ENCODE measurements around the gene CPHXL.

Gene CPHXL

DNA sequence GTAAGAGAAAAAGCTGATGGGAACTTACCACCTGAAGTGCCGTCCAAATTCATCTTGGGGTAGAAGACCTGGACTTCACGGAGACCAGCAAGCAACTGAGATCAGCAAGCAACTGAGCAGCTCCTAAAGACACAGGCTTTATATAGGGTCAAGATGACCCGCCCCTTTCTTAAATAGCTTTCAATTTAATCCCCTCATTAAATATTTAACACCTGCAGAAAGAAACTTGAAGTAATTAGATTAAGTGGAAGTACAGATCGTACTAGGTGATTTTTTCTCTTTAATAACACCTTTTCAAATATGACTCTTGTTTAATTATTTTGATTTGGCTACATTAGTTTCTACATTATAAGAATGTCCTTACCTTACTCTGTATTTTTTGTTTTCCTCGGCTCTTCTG is at the start of gene CPHXL:
Gene CPHXL (minus strand): TSS at position 101 of the 400 bp plus-strand sequence. CDS start 48 bp downstream, at position 53.
- no peak for TF ChIP-seq CTCF (IDR thresholded peaks at IDR 0.05; ENCODE audit: low read depth, low read length, missing control alignments)
- no peak for DNase-seq (ENCODE audit: low read depth)
- no peak within 1 kb of the TSS for H3K4me3 ChIP-seq (ENCODE audit: low read depth, low read length)

GRCh38 chr16:75774197-75774596 is 47.9 kb upstream of the CPHXL start:
- H3K4me3 ChIP-seq (ENCODE audit: low read depth, low read length), result no peak overlapping the region
- DNase-seq (ENCODE audit: low read depth), result no peak
- no peak for TF ChIP-seq CTCF (IDR thresholded peaks at IDR 0.05; ENCODE audit: low read depth, low read length, missing control alignments)

- H3K4me3 ChIP-seq (ENCODE audit: low read depth, low read length), result no peak overlapping the region
- TF ChIP-seq CTCF (IDR thresholded peaks at IDR 0.05; ENCODE audit: low read depth, low read length, missing control alignments), result no peak
- DNase-seq (ENCODE audit: low read depth), result no peak
These were observed 43.8 kb upstream of the CPHXL start for GRCh38 chr16:75770051-75770450.

DNA sequence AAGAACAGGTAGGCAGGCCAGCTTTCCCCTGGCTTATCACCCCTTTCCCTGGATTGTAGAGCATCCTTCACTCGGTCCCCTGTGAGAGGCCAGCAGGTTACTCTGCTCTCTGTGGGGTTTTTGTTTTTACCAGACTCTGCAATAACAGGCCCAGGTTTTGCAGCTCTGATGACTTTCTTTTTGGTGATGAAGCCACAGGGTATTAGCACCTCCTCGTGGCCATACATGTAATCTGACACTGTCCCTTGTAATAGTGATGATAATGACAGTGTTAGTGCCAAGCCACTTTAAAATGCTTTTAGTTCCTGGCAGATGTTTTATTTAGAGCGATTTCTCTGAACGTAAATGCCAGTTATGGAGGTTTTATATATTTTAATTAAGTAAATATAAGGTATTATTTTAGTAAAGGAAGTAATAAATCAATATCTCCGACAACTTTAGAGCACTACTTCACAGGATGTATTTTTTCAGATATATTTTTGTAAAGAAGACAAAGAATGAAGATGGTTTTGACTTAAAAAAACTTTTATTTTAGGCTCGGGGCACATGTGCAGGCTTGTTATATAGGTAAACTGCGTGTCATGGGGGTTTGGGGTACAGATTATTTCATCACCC is 38.0 kb upstream of the CPHXL start:
- DNase-seq (ENCODE audit: low read depth), result peak; percentile 72
- H3K4me3 ChIP-seq (ENCODE audit: low read depth, low read length), result no peak overlapping the region
- TF ChIP-seq CTCF (IDR thresholded peaks at IDR 0.05; ENCODE audit: low read depth, low read length, missing control alignments), result peak; percentile 88

DNA sequence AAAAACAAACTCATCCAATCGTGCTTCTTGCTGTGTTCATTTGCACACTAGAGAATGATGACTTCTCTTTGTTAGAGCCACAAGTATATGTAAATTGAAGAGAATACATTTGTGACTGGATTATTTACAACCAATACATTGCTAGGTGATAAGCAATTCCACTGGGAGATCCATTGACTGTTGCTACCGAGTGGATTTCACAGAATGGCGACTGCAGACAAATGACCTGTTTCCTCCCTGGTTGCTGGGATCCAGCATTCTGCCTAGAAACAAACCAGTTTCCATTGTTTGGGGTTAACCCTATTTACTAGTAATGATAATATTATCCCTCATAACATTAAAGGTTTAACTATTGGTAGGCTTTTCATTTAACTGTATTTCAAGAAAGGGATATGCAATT is 36.9 kb upstream of the CPHXL start:
- no peak for TF ChIP-seq CTCF (IDR thresholded peaks at IDR 0.05; ENCODE audit: low read depth, low read length, missing control alignments)
- DNase-seq (ENCODE audit: low read depth), result no peak
- no peak overlapping the region; the same call in 1 of the 2 replicates for H3K4me3 ChIP-seq (ENCODE audit: low read depth, low read length)

GRCh38 chr16:75762746-75763145 is 36.5 kb upstream of the CPHXL start:
- peak overlapping the region; percentile 38; the same call in 1 of the 2 replicates for H3K4me3 ChIP-seq (ENCODE audit: low read depth, low read length)
- DNase-seq (ENCODE audit: low read depth), result no peak
- no peak for TF ChIP-seq CTCF (IDR thresholded peaks at IDR 0.05; ENCODE audit: low read depth, low read length, missing control alignments)

GRCh38 chr16:75761108-75761507 is 34.8 kb upstream of the CPHXL start:
- peak; percentile 72 for DNase-seq (ENCODE audit: low read depth)
- no peak for TF ChIP-seq CTCF (IDR thresholded peaks at IDR 0.05; ENCODE audit: low read depth, low read length, missing control alignments)
- peak overlapping the region; percentile 41 for H3K4me3 ChIP-seq (ENCODE audit: low read depth, low read length)
